Measurements from ENCODE around the gene GMNN. TPM values are rescaled to one million over a fixed set of nuclear protein-coding genes. Genes with fewer than 3 reads are reported as not detected.
"Not testable (repeated sequence)": the region's sequence is repeated elsewhere in the genome, so short reads cannot be mapped to it uniquely, and the experiment has no call there.

Gene GMNN
- total RNA-seq (2014; rRNA removed): 52.4 and 60.5 TPM in 2 replicates
- polyA plus RNA-seq (2012): 31.2 TPM

- DNase-seq (ENCODE audit: low read depth): peak; percentile 90
Observed at GRCh38 chr6:24774696-24775519, at the start of gene GMNN. Gene GMNN, plus strand, starts transcription at chr6:24774937. Its CDS starts 2,310 bp downstream, at chr6:24777247.

DNA sequence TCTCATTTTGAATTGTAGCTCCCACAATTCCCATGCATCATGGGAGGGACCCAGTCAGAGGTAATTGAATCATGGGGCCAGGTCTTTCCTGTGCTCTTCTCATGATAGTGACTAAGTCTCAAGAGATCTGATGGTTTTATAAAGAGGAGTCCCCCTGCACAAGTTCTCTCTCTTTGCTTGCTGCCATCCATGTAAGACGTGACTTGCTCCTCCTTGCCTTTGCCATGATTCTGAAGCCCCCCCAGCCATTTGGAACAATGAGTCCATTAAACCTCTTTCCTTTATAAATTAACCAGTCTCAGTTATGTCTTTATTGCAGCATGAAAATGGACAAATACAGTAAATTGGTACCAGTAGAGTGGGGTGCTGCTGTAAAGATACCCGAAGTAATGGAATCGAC, 44.1 kb upstream of the GMNN start:
- not testable (repeated sequence) for DNase-seq (ENCODE audit: low read depth)

DNA sequence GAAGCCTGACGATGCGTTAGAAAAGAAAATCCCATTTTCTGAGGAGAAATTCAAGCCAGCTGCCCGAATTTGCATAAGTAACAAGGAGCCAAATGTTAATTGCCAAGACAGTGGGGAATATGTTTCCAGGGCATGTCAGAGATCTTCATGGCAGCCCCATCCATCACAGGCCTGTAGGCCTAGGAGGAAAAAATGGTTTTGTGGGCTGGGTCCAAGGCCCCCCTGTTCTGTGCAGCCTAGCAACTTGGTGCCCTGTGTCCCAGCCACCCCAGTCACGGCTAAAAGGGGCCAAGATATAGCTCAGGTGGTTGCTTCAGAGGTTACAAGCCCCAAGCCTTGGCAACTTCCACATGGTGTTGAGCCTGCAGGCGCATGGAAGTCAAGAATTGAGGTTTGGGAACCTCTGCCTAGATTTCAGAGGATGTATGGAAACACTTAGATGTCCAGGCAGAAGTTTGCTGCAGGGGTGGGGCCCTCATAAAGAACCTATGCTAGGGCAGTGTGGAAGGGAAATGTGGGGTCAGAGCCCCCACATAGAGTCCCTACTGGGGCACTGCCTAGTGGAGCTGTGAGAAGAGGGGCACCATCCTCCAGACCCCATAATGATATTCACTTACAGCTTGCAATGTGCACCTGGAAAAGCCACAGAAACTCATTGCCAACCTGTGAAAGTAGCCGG, 43.1 kb upstream of the GMNN start:
- not testable (repeated sequence) for DNase-seq (ENCODE audit: low read depth)

DNA sequence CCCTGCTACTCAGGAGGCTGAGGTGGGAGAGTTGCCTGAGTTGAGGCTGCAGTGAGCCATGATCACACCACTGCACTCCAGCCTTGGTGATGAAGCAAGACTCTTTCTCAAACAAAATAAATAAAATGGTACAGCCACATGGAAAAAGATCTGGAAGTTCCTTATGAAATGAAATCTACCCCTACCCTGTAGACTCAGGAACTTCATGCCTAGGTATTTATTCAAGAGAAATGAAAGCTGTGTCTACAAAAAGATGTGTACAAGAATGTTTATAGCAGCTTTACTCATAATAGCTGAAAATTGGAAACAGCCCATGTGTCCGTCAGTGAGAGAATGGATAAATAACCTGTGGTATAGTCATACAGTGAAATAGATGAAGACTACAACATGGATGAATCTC, 40.6 kb upstream of the GMNN start:
- DNase-seq (ENCODE audit: low read depth): no peak

GRCh38 chr6:24734710-24735109, 40.0 kb upstream of the GMNN start:
- DNase-seq (ENCODE audit: low read depth): not testable (repeated sequence)

DNA sequence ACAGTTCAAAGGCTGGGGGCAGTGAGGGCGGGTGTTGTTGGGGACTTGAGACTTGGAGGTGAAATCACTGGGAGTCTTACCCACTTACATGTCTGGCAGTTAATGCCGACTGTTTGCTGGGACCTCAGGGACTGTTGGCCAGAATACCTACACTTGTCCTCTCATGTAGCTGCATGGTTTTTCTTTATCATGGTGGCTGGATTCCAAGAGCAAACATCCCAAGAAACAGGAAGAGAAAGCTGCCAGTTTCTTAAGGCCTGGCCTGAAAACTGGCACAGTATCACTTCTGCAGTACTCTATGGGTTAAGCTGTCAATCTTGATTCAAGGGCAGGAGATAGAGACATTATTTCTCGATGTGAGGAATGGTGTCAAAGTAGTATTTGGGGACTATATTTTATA, 36.0 kb upstream of the GMNN start:
- DNase-seq (ENCODE audit: low read depth): no peak

GRCh38 chr6:24740861-24741260, 33.9 kb upstream of the GMNN start:
- peak; percentile 65 for DNase-seq (ENCODE audit: low read depth)

GRCh38 chr6:24742216-24742738, 32.5 kb upstream of the GMNN start:
- no peak for DNase-seq (ENCODE audit: low read depth)

- DNase-seq (ENCODE audit: low read depth): peak; percentile 97
Observed at GRCh38 chr6:24743265-24743943, 31.3 kb upstream of the GMNN start.

- DNase-seq (ENCODE audit: low read depth): no peak
Observed at GRCh38 chr6:24743944-24744335, 30.8 kb upstream of the GMNN start.

DNA sequence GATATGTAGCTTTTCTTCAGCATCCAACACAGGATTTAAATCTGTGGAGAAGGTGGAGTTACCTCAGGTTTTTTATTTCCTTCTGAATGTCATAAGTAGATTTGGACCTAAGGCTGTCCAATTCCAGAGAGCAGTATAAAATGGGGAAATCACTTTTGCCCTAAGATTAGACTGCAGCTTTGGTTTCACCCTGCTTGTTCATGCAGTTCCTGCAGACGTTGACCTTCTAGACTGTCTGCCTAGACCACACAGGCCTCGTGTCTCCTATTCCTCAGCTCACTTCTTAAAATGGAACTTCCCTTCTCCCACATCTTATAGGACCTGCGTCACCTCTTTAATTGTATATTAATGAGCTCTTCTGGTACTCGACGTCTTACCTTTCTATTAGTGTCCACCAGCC, 29.8 kb upstream of the GMNN start:
- no peak for DNase-seq (ENCODE audit: low read depth)

GRCh38 chr6:24749297-24749696, 25.4 kb upstream of the GMNN start:
- DNase-seq (ENCODE audit: low read depth): no peak

DNA sequence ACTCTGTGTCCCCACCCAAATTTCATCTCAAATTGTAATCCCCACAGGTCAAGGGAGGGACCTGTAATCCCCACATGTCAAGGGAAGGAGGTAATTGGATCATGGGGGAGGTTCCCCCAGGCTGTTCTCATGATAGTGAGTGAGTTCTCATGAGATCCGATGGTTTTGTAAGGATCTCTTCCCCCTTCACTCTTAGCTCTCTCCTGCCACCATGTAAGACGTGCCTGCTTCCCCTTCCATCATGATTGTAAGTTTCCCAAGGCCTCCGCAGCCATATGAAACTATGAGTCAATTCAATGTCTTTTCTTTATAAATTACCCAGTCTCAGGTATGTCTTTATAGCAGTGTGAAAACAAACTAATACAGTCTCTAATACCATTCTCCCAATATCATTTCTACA, 23.9 kb upstream of the GMNN start:
- DNase-seq (ENCODE audit: low read depth): not testable (repeated sequence)

GRCh38 chr6:24752503-24752902, 22.2 kb upstream of the GMNN start:
- DNase-seq (ENCODE audit: low read depth): no peak

DNA sequence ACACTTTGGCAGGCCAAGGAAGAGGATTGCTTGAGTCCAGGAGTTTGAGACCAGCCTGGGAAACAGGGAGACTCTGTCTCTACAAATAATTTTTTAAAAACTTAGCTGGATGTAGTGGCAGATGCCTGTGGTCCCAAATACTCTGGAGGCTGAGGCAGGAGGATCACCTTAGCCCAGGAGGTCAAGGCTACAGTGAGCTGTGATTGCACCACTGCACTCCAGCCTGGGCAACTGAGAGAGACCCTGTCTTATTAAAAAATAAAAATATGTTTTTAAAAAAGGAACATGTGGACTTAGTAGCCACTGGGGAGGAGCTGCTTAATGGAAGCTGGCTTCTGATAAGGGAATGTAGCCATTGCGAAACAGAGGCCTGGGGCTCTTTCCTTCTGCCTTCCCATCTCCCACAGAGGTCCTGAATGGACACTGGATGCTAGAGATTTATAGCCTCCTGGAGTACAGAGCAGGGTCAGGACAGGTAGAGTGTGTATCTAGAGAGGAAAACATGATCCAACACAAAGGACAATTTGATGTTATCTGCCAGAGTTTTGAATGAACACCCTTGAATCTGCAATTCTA, 21.7 kb upstream of the GMNN start:
- DNase-seq (ENCODE audit: low read depth): no peak

DNA sequence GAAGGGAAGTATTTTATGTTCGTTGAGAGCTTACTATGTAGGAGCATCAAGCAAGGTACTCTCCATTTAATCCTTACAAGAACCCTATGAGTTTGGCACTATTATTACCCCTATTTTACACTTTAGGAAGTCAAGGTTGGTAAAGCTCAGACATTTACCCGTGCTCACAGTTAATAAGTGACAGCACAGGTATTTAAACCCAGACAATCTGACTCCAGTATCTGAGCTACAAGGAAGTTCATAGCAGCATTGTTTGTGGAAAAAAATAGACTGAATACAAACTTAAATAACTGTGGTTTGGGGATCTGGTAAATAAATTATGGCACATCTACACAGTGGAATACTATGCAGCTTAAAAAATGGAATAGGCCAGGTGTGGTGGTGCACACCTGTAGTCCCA, 21.2 kb upstream of the GMNN start:
- no peak for DNase-seq (ENCODE audit: low read depth)

- DNase-seq (ENCODE audit: low read depth): not testable (repeated sequence)
Observed at GRCh38 chr6:24754378-24754777, 20.4 kb upstream of the GMNN start.

- no peak for DNase-seq (ENCODE audit: low read depth)
Observed at GRCh38 chr6:24755279-24755678, 19.5 kb upstream of the GMNN start.

DNA sequence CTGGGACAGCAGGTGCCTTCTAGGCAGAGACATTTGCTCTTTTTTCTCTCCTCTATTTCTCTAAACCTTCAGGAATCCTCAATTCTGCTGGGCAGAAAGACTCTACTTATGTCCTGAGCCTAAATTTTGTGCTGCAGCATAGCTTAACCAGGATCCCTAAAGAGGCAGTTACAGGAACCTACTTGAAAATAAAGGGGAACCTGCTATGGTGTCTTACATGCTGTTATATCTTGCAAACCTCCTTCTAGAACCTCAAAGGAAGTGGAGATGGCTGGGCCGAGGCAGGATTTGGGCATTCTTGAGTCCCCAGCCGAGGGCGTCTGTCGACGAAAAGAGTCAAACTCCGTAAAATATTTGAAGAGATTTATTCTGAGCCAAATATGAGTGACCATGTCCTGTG, 17.1 kb upstream of the GMNN start:
- DNase-seq (ENCODE audit: low read depth): no peak

DNA sequence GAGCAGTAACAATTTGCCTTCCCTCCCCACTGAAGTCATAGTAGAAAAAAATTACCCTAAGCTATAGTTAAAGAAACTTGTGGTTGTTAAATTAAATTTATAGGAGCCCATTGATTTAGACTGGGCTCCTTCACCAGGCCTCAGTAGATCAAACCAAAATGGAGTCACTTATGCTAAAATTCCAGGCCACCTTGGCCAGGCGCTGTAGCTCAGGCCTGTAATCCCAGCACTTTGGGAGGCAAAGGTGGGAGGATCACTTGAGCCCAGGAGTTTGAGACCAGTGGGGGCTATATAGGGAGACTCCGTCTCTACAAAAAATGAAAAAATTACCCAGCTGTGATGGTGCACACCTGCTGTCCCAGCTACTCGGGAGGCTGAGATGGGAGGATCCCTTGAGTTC, 15.0 kb upstream of the GMNN start:
- DNase-seq (ENCODE audit: low read depth): no peak

- DNase-seq (ENCODE audit: low read depth): no peak
Observed at GRCh38 chr6:24760210-24760609, 14.5 kb upstream of the GMNN start.
